Neutrophil (primary cell): ENCODE results near the gene ITSN2.

Experiments
- H3K27ac ChIP-seq: fragments of 200-600 bp; sonication (generic); 2 replicates; pipeline ENCODE4 v1.5.1; 2016; ENCODE audit warnings: mild to moderate bottlenecking, moderate library complexity
- H3K27me3 ChIP-seq: fragments of 200-600 bp; sonication (generic); 2 replicates; pipeline ENCODE4 v1.6.0; 2016; ENCODE audit warnings: mild to moderate bottlenecking
- H3K36me3 ChIP-seq: fragments of 200-600 bp; sonication (generic); 2 replicates; pipeline ENCODE4 v1.5.1; 2017
- H3K4me1 ChIP-seq, 2 experiments: fragments of 200-600 bp in 1 of 2; sonication (generic) in 1 of 2; 1 replicate in 1 of 2; 2 replicates in 1 of 2; pipeline versions ENCODE4 v1.5.1 to v1.6.1; 2013 to 2016; ENCODE audit warnings: low read depth in 1 of 2, low read length in 1 of 2, mild to moderate bottlenecking in 1 of 2, moderate library complexity in 1 of 2; ENCODE audit not compliant: control insufficient read depth in 1 of 2, insufficient read depth in 1 of 2
- H3K4me3 ChIP-seq, 2 experiments: fragments of 200-600 bp in 1 of 2; sonication (generic) in 1 of 2; 1 replicate in 1 of 2; 2 replicates in 1 of 2; pipeline ENCODE4 v1.5.1; 2013 to 2016; ENCODE audit warnings: low read depth in 1 of 2, low read length in 1 of 2, mild to moderate bottlenecking in 1 of 2, moderate library complexity in 1 of 2
- H3K9me3 ChIP-seq: fragments of 200-600 bp; sonication (generic); 2 replicates; pipeline ENCODE4 v1.5.1; 2016
- CTCF ChIP-seq: fragments of 200-600 bp; sonication (generic); IDR thresholded peaks from 2 replicates; pipeline ENCODE4 v1.5.1; 2016; ENCODE audit warnings: antibody characterized with exemption

The ITSN2 gene

DNA sequence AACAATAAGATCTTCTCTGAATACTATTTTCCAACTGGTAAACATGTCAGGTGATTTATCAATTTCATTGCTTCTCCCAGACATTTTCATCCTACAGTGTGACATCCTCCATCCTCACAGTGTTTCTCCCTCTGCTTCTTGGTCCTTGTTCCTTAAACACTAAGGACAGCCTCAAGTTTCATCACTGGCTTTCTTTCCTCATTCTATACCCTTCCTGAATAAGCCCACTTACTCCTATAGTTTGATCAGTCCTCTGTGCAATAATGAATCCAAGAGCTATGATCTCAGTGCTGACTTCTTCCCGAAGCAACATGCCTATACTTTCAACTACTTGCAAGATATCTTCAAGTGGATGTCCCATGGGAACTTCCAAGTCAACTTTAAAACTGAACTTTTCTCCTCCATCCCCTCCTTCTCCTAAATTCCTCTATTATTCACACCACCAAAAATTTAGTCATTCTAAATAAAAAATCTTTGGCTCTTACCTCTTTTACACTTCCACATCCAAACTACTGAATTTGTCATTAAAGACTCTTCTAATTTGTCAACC, 97.8 kb downstream of the ITSN2 start:
- no peaks in the 10 kb centered on the region for H3K4me1 ChIP-seq
- TF ChIP-seq CTCF, result no peak
- H3K4me3 ChIP-seq, result no peak overlapping the region
- no peaks in the 10 kb centered on the region for H3K9me3 ChIP-seq
- H3K27ac ChIP-seq, result no peak overlapping the region
- H3K27me3 ChIP-seq, result no peaks in the 10 kb centered on the region
- H3K36me3 ChIP-seq, result peaks cover 82% of the 10 kb centered on the region

DNA sequence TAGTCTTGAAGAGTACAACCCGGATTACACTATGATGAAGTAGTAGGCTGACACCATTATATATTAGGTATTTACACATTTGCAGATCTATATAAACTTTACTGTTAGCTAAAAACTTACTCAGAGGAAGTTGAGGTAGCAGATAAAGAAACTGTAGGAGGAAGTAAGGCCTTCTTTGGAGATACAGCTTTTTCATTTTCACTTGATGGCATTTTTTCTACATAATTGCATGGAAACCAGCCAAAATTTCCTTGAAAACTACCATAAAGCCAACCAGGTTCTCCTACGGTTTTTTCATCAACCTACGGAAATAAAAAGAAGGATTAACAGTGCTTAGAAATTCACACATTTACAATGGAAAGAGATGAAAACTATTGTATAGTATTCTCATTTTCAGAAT, 98.9 kb downstream of the ITSN2 start:
- peaks cover 83% of the 10 kb centered on the region for H3K36me3 ChIP-seq
- H3K4me1 ChIP-seq, result no peaks in the 10 kb centered on the region
- peak overlapping the region; percentile 21 for H3K27ac ChIP-seq
- no peaks in the 10 kb centered on the region for H3K9me3 ChIP-seq
- no peaks in the 10 kb centered on the region for H3K27me3 ChIP-seq
- TF ChIP-seq CTCF, result no peak
- no peak overlapping the region for H3K4me3 ChIP-seq

DNA sequence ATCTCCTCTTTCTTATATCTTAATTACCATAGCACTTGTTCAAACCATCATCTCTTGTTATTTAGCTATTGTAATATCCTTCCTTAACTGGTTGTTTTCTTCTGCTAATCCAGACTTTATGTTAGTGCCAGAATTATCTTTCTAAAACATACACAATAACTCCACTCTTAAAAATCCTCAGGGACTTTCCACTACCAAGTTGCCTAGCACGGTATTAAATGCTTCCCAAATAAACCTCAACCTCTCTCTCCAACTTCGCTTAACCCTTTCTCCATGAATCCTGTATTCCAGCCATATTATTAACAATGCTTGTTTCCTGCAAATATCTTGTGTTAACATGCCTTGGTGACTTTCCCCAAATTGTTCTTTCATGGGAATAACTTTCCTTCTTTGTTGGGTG, 101.0 kb downstream of the ITSN2 start:
- Histone ChIP-seq H3K4me1 (no peaks in the 10 kb centered on the region), H3K27ac (no peak overlapping the region), H3K27me3 (no peaks in the 10 kb centered on the region), H3K4me3 (no peak overlapping the region), H3K36me3 (peaks cover 85% of the 10 kb centered on the region), H3K9me3 (no peaks in the 10 kb centered on the region)
- TF ChIP-seq CTCF, result no peak

- Histone ChIP-seq H3K4me3 (no peak overlapping the region), H3K9me3 (no peaks in the 10 kb centered on the region), H3K4me1 (no peaks in the 10 kb centered on the region), H3K27ac (no peak overlapping the region), H3K36me3 (peaks cover 86% of the 10 kb centered on the region), H3K27me3 (no peaks in the 10 kb centered on the region)
- TF ChIP-seq CTCF, result no peak
Observed at GRCh38 chr2:24258718-24259117, 101.6 kb downstream of the ITSN2 start.

DNA sequence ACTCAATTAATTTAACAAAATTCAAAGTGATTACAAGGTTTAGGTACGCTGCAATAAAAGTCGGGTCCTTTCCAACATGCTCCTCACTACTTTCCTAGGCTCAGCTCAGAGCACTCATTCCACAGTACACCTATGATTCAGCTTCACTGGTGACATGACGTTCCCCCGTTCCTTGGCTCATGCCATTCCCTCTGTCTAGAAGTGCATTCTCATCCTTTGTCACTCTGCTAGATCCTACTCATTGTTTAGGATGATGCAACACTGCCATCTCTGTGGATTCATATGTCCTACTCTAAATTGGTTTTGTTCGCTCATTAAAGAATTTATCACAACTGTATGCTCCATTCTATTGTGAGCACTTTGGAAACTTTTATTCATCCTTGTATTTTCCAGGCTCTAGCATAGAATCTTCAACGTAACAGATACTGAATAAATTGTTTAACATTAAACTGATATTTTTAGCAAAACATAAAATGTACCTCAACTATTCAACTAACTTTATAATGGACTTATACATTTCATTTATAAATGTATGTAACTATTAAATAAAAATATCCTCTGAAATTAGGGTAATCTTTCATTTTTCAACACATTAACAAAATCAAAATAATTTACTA, 106.9 kb downstream of the ITSN2 start:
- Histone ChIP-seq H3K9me3 (no peaks in the 10 kb centered on the region), H3K4me3 (no peak overlapping the region), H3K4me1 (no peaks in the 10 kb centered on the region), H3K36me3 (peaks cover 93% of the 10 kb centered on the region), H3K27ac (no peak overlapping the region), H3K27me3 (no peaks in the 10 kb centered on the region)
- TF ChIP-seq CTCF, result no peak
